ENCODE data around the gene TMEM50B.
"Not testable (repeated sequence)": the region's sequence is repeated elsewhere in the genome, so short reads cannot be mapped to it uniquely, and the experiment has no call there.

TMEM50B gene

DNA sequence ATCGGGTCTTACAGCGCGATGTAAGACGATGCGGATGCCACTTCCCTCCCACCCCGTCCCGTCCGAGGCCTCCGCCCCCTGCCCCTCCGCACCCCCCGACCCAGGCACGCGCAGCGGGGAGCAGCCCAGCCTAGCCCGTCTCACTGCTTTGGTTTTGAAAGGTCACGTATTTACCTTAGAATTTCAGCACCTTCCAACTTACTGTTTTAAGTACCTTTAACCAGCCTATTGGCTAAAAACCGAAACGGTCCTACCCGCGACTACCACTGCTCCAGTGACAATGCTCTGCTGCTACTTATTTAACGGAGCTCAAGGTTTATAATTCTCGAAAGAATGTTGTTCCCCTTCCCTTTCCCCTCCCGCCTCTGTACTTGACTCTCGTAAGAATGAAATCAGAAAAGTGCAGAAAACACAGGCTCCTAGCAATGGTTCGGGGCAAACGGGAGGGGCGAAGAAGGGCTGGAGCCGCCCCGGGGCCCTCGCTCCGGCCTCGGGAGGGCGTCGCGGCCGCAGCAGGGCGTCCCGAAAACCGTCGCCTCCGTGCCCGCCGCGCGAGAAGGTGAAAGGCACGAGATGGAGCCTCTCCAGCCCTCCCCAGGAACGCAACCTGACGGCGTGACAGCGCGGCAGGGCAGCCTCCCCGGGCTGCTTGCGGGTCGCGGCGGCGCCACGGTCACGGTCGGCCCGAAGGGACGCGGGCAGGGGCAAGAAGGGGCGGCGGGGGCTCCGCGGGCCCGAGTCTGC, 667 bp downstream of the TMEM50B start:
- in situ Hi-C loops (cut with HindIII; ENCODE audit: low sequenced_read_pairs), result no loop called here

DNA sequence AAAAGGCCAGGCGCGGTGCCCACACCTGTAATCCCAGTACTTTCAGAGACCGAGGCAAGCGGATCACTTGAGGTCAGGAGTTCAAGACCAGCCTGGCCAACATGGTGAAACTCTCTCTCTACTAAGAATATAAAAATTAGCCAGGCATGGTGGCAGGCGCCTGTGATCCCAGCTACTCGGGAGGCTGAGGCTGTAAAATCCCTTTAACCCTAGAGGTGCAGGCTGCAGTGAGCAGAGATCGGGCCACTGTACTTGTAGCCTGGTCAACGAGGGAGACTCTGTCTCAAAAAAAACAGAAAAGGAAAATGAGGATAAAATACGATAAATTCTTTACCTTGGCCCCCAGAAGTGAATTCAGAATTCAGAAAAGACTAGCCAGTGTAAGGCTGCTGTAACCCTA, 1.6 kb downstream of the TMEM50B start:
- in situ Hi-C loops (cut with HindIII; ENCODE audit: low sequenced_read_pairs), result no loop called here

DNA sequence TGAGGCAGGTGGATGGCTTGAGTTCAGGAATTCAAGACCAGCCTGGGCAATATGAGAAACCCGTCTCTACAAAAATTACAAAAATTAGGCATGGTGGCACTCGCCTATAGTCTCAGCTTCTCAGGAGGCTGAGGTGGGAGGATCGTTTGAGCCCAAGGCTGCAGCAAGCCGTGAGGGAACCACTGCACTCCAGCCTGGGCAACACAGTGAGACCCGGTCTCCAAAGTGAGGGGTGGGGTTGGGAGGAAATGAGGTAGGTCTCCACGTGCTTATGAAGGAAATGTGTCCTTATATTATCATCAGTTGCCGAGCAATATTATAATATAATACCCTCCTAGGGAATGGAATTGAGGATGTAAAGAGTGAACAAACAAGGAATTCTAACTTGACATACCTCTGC, 2.7 kb downstream of the TMEM50B start:
- in situ Hi-C loops (cut with HindIII; ENCODE audit: low sequenced_read_pairs), result no loop called here

DNA sequence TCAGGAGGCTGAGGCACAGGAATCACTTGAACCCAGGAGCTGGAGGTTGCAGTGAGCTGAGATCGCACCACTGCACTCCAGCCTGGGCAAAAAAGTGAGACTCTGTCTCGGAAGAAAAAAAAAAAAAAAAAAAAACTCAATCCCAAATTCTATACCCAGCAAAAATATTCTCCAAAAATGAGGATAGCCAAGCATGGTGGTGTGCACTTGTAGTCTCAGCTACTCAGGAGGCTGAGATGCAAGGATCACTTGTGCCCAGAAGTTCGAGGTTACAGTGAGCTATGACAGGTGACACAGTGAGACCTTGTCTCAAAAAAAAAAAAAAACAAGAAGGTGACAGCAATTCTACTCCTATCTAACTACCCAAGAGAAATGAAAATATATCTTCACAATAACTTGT, 6.4 kb downstream of the TMEM50B start:
- in situ Hi-C loops (cut with HindIII; ENCODE audit: low sequenced_read_pairs), result no loop called here

DNA sequence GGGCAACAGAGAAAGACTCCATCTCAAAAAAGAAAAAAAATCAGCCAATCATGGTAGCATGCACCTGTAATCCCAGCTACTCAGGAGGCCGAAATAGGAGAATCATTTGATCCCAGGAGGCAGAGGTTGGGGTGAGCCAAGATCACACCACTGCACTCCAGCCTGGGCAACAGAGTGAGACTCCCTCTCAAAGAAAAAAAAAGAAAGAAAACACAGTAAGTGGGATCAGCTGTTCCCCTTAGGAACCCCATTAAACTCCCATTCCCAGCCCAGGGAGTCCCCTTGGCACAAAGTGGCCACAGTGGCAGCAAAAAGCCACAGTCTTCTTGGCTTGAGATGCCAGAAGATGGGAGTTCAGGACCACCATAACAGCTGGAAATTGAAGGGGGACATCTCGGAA, 9.1 kb downstream of the TMEM50B start:
- in situ Hi-C loops (cut with HindIII; ENCODE audit: low sequenced_read_pairs), result no loop called here

DNA sequence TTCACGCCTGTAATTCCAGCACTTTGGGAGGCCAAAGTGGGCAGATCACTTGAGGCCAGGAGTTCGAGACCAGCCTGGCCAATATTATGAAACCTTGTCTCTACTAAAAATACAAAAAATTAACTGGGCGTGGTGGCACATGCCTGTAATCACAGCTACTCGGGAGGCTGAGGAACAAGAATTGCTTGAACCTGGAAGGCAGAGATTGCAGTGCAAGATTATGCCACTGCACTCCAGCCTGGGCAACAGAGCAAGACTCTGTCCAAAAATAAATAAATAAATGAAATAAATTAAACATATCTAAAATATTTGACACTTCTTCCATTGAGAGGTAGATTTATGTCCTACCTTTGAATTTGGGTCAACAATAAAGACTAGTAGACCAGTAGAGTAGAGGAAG, 10.6 kb downstream of the TMEM50B start:
- in situ Hi-C loops (cut with HindIII; ENCODE audit: low sequenced_read_pairs), result not testable (repeated sequence)

DNA sequence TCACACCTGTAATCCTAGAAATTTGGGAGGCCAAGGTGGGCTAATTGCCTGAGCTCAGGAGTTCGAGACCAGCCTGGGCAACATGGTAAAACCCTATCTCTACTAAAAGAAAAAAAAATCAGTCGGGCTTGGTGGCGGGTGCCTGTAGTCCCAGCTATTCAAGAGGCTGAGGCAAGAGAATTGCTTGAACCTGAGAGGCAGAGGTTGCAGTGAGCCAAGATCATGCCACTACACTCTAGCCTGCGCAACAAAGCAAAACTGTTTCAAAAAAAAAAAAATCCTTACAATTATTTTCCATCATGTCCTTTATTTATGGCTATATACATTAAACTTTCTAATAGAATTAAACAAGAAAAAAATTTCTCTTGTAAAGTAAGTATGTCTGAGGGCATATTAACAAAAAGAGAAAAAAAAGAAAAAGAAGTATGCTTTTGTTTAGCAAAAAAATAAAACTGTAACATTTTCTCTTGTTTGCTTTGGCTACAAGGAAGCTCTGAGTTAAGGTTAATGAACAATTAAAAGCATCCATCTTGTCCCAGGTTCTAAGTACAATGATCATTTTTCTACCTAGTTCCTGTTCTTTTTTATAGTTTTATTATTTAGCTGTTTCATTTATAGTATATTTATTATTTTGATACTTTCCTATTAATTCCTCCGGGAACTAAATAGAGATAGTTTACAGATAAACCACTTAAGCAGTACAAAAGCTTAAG, 18.1 kb downstream of the TMEM50B start:
- in situ Hi-C loops (cut with HindIII; ENCODE audit: low sequenced_read_pairs), result no loop called here

DNA sequence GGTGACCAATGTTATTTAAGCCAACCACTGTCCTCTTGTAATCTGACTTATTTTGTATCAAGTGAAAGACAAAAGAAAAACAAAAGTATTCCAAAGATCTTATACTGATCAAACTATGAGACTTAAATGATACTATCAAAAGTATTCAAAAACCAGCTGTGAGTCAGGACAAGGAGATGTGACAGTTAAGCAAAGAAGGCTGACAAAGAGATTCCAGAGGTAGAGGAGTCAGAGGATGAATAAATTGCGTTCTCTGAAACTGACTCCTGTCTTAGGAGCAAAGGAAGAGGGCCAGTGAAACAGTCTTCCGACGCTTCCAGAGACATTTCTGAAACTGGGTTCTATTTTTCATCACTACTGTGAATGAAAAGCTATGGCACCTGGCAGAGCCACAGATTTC, 20.9 kb downstream of the TMEM50B start:
- in situ Hi-C loops (cut with HindIII; ENCODE audit: low sequenced_read_pairs), result loop anchor here (10.0 kb wide), 1 partner anchor 254 kb away; no protein-coding TSS in a partner anchor

DNA sequence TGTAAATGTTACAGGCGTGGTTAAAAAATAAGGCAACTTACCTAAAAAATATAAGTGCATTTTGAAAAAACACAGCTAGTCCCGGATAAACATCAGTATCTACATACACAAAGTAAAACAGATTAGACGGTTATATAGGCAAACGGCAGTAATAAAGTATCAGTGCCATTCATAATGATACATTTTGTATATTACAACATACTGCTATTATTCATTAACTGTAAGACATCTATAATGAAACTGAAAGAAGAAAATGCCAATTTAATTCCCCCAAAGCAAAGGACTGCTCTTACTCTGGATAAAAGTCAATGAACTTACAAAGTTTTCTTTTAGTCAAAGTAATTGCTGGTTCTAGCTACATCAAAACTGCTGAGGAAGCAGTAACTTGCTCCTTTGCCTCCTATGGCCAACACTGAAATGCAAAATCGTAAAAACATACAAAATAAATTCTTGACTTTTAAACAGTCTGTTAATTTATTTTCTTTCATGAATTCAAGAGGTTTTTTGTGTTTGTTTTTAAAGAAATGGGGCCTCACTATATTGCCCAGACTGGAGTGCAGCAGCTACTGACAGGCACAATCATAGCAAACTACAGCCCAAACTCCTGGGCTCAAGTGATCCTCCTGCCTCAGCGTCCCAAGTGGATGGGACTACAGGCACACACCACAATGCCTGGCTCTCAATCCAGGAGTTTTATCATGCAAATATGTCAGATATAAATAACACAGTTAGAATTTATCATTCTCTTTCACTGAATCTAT, 23.9 kb downstream of the TMEM50B start:
- in situ Hi-C loops (cut with HindIII; ENCODE audit: low sequenced_read_pairs), result loop anchor here (10.0 kb wide), 1 partner anchor 251 kb away; no protein-coding TSS in a partner anchor

DNA sequence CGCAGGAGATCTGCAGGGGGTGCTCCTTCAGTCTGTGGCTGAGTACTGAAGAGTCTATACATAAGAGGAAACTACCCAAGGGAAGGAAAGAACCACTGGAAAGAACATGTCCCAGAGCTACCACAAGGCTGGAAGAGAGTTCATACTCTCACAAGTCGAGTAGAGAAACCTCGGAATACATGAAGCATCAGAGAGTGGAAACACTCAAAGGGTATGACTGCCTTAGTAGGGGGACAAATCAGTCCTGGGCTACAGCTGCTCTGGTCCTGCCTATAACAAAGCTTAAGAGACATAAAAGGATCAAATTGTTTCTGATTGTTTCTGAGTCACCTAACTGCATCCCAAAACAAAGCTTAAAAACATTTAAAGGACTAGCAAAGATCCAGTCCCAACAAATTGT, 27.4 kb downstream of the TMEM50B start:
- in situ Hi-C loops (cut with HindIII; ENCODE audit: low sequenced_read_pairs), result loop anchor here (10.0 kb wide), 1 partner anchor 248 kb away; no protein-coding TSS in a partner anchor

DNA sequence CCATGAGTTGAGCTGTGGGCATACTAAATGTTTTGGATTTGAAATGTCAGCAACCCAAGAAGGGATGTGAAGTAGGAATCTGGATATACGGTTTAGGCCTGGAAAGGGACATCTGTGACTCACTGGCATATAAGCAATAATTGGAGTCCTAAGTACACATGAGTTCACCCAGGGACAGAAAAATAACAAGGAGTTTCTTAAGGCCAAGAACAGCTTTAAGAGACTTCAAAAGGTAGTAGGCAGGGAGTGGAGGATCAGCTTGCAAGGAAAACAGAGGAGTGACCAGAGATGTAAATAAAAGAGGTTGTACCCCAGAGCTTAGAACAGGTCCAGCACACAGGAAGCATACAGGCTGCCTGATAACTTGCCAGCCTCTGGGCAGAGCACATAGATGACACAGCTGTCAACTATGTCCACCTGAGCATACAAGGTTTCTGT, 28.1 kb downstream of the TMEM50B start:
- in situ Hi-C loops (cut with HindIII; ENCODE audit: low sequenced_read_pairs), result loop anchor here (10.0 kb wide), 1 partner anchor 247 kb away; no protein-coding TSS in a partner anchor

DNA sequence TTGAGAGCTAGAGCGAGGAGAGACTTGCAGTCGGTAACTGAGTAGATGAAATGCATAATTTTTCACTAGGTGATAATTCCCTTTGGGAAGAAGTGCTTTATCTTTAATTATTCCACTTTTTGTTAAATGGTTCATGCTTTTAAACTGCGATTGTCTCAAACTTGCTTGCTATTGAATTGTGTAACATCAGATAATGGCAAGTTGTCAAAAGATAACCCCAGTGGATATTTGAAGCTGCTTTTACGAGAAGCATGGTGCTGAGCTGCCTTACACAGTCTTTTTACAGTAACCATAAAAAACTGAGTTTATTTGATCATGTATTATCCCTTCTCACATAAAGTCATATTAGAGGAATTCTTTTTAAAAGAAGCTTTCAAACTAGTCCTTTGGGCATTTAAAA, 30.2 kb downstream of the TMEM50B start:
- in situ Hi-C loops (cut with HindIII; ENCODE audit: low sequenced_read_pairs), result loop anchor here (10.0 kb wide), 1 partner anchor 245 kb away; no protein-coding TSS in a partner anchor

DNA sequence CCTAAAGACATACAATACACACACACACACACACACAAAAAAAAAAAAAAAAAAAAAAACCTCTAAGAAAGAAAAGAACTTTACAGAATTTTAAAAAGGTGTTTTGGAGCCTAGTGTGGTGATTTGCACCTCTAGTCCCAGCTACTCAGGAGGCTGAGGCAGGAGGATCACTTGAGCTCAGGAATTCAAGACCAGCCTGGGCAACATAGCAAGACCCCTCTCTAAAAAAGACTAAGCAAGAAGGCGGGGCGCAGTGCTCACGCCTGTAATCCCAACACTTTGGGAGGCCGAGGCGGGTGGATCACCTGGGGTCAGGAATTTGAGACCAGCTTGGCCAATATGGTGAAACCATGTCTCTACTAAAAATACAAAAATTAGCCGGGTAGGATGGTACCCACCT, 33.2 kb downstream of the TMEM50B start:
- in situ Hi-C loops (cut with HindIII; ENCODE audit: low sequenced_read_pairs), result not testable (repeated sequence)

DNA sequence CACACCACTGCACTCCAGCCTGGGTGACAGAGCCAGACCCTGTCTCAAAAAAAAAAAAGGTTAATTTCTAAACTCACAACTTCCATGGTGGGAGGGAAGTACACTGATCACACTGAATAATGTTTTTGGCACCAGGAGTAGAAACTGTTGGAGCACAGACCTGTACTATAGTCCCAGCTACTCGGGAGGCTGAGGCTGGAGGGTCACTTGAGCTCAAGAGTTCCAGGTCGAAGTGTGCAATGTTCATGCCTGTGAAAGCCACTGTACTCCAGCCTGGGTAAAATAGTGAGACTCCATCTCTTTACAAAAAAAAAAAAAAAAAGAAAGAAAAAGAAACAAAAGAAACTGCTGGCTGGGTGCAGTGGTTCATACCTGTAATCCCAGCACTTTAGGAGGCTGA, 35.3 kb downstream of the TMEM50B start:
- in situ Hi-C loops (cut with HindIII; ENCODE audit: low sequenced_read_pairs), result no loop called here

DNA sequence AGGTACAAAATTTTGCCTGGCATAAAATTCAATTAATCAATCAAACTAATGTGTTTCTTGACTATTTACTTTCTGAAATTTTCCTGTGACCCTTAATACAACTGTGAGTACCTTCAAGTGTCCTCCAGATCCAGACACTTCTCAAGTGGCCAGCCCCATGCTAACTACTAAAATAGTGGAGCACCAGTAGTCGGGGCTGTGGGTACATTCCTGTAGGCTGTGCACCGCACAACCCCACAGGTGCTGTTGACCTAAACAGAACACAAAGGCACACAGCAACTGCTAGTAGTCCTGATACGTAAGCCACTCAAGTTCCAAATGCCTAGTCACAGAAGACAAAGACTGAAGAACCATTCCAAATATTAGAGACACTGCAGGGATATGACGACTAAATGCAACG, 36.6 kb downstream of the TMEM50B start:
- in situ Hi-C loops (cut with HindIII; ENCODE audit: low sequenced_read_pairs), result no loop called here

DNA sequence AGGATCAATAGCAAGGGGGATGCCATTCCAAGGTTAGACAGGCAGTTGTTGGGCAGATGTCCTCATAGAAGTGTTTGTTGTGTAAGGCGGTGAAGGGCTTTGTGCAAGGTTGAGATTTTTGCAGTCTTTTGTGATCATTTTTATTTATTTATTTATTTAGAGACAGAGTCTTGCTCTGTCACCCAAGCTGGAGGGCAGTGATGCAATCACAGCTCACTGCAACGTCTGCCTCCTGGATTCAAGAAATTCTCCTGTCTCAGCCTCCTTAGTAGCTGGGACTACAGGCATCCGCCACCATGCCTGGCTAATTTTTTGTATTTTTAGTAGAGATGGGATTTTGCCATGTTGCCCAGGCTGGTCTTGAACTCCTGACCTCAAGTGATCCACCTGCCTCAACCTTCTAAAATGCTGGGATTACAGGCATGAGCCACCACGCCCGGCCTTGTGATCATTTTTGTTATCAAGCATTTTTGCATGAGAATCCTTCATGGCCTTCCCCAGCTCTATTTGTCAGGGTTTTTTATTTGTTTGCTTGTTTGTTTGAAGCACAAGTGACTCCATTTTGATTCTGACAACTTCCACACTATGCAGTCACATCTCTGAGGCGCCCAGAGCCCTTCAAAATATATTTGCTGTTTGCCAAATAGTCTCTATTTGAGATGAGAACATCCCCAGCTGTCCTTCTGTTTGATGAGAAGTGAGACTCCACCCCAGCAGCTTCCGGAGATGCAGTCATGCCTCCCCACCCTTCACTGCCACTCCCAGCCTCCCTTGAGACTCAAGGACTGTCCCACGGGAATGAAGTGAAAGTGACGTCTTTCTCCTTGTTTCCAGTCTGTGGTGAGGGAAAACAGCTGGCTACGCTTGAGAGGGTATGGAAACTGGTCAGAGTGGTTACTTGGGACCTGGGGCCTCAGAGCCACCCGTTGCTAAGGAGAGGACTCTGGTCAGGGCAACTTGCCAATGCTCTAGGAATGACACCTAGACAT, 38.0 kb downstream of the TMEM50B start:
- in situ Hi-C loops (cut with HindIII; ENCODE audit: low sequenced_read_pairs), result no loop called here

DNA sequence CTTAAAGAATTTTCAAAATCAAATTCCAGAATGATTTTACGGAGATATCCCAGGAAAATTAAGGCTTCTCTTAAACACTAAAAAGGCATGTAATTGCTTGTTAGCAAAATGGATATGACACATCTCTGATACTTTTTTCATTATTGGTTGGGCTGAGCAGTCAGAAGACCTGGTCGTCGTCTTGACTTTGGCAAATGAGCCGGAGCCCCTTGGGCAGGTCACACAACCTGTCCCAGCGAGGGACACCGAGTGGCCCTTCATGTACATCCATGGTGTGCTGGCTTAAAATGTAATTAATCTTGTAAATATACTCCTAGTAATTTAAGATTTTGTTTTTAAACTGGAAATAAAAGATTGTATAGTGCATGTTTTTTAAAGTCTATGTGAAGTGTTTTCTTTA, 42.6 kb downstream of the TMEM50B start:
- in situ Hi-C loops (cut with HindIII; ENCODE audit: low sequenced_read_pairs), result no loop called here

DNA sequence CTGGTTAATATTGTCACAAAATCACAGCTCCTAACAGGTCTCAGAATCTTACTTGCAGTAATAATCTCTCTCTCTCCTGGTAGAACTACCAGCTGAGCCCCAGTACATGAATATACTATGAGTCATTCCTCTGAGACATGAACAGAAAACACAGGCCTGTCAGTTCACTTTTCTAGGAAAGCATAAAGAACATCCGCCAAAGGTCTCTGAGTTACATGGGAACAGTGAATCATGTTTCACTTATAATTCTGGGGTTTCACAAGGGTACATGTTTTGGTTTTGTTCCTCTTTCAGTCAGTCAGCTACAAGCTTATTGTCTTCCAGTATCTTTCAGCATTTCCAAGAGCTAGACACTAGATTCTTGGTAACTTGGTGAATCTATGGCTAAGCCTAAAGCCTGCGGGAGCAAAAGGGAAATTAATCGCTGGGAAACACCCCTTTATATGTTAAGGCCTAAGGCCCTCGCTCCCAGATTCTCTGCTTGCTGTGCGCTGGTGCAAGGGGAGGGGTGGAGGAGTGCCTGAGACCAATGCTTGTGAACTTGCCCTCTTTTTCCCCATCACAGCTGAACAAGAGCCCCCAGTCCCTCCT, 44.9 kb downstream of the TMEM50B start:
- in situ Hi-C loops (cut with HindIII; ENCODE audit: low sequenced_read_pairs), result no loop called here

DNA sequence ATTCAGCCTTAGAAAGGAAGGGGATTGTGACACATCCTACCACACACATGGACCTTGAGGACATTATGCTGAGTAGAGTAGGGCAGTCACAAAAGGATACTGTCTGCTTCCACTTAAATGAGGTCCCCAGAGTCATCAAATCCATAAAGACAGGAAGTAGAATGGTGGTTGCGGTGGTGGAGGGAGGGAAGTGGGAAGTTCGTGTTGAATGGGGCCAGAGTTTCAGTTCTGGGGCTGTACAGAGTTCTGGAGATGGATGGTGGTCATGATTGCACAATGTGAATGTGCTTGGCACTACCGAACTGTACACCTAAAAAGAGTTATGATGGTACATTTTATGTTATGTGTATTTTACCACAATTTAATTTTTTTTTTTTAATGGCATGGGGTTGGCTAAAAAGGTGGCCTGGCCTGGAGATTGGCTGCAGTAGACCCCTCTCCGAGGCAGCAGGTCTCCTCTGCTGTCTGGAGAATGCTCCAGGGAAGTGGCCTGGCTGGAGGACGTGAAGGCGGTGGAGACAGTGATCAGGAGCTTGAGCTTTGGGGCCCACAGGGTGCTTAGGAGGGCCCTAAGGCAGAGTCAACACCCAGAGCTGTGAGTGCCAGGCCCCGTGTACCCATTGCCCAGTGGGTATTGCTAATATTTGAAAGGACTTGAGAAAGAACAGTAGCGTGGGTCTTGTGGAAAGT, 46.2 kb downstream of the TMEM50B start:
- in situ Hi-C loops (cut with HindIII; ENCODE audit: low sequenced_read_pairs), result no loop called here
